ENCODE measurements around the gene CRYBA1. TPM values are rescaled to one million over a fixed set of nuclear protein-coding genes. Genes with fewer than 3 reads are reported as not detected.

Gene CRYBA1
- total RNA-seq, 4 donors from 2014 or later, result not detected

DNA sequence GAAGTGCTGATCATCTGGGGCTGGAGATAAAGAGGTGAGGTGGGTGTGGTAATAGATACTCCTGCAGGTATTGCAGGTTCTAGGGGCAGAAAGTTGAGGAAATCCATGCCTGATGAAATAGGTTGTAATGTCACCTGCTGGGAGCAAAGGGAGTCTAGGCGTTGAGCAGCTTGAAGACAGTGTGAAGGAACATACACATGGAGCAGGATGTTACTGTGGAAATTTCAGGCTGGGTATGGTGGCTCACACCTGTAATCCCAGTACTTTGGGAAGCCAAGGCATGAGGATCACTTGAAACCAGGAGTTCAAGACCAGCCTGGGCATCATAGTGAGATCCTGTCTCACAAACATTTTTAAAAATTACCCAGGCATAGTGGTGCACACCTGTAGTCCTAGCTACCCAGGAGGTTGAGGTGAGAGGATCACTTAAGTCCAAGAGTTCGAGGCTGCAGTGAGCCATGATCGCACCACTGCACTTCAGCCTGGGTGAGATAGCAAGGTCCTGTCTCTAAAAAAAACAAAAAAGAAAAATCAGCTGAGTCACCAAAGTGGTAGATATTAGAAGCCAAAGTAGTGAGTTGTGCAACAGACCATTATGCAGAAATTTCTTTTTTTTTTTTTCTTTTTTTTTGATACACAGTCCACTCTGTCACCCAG is 9.1 kb upstream of the CRYBA1 start:
- Histone ChIP-seq H3K9me3 (no peaks in the 10 kb centered on the region), H3K4me1 (peaks cover 0 to 11% (median 10%) of the 10 kb centered on the region in 3 donors), H3K4me3 (no peak overlapping the region), H3K27ac (no peak overlapping the region), H3K36me3 (no peaks in the 10 kb centered on the region), H3K27me3 (no peaks in the 10 kb centered on the region)
- WGBS, 2 donors (ENCODE audit: low coverage in 1 of 2), result 81 to 83% methylated on average over 1 to 3 of the region's 3 CpGs
- TF ChIP-seq, protein P1, sequence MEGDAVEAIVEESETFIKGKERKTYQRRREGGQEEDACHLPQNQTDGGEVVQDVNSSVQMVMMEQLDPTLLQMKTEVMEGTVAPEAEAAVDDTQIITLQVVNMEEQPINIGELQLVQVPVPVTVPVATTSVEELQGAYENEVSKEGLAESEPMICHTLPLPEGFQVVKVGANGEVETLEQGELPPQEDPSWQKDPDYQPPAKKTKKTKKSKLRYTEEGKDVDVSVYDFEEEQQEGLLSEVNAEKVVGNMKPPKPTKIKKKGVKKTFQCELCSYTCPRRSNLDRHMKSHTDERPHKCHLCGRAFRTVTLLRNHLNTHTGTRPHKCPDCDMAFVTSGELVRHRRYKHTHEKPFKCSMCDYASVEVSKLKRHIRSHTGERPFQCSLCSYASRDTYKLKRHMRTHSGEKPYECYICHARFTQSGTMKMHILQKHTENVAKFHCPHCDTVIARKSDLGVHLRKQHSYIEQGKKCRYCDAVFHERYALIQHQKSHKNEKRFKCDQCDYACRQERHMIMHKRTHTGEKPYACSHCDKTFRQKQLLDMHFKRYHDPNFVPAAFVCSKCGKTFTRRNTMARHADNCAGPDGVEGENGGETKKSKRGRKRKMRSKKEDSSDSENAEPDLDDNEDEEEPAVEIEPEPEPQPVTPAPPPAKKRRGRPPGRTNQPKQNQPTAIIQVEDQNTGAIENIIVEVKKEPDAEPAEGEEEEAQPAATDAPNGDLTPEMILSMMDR (IDR thresholded peaks at IDR 0.05), result no peak
- TF ChIP-seq EP300 (IDR thresholded peaks at IDR 0.05), result no peak
- no peak for TF ChIP-seq POLR2AphosphoS5 (IDR thresholded peaks at IDR 0.05)
- no peak for TF ChIP-seq POLR2A (IDR thresholded peaks at IDR 0.05)
- no peak for ATAC-seq

DNA sequence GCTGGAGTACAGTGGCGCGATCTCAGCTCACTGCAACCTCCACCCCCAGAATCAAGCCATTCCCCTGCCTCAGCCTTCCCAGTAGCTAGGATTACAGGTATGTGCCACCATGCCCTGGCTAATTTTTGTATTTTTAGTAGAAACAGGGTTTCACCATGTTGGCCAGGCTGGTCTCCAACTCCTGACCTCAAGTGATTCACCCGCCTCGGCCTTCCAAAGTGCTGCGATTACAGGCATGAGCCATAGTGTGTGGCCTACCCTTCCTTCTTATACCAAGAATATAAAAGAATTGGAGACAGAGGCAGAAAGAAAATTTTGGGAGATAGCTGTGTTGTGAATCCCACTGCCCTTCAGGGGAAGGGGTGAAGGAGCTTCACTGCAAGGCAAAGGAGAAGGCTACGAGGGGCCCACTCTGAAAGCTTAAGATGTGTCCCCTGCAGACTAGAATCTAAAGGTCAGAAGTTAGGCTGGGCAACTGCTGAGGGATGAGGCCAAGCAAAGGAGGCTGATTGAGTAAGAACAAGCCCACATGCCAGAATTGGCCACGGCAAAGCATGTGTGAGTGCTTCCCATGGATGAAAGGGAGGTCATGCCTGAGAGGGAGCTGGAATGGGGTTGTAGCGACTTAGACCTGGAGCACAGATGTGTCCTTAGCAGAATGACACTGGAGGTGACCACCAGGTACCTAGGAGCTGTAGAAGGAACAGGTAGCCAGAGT is 8.4 kb upstream of the CRYBA1 start:
- H3K27ac ChIP-seq, result no peak overlapping the region
- no peak overlapping the region for H3K4me3 ChIP-seq
- ATAC-seq, result no peak
- no peaks in the 10 kb centered on the region for H3K9me3 ChIP-seq
- H3K4me1 ChIP-seq, result peaks cover 0 to 11% (median 10%) of the 10 kb centered on the region in 3 donors
- no peaks in the 10 kb centered on the region for H3K36me3 ChIP-seq
- WGBS, 2 donors (ENCODE audit: low coverage in 1 of 2), result 90 to 92% methylated on average over 4 to 6 of the region's 8 CpGs
- TF ChIP-seq EP300 (IDR thresholded peaks at IDR 0.05) (no peak), POLR2AphosphoS5 (IDR thresholded peaks at IDR 0.05) (no peak), POLR2A (IDR thresholded peaks at IDR 0.05) (no peak)
- TF ChIP-seq, protein P1 (IDR thresholded peaks at IDR 0.05), result no peak
- H3K27me3 ChIP-seq, result no peaks in the 10 kb centered on the region

DNA sequence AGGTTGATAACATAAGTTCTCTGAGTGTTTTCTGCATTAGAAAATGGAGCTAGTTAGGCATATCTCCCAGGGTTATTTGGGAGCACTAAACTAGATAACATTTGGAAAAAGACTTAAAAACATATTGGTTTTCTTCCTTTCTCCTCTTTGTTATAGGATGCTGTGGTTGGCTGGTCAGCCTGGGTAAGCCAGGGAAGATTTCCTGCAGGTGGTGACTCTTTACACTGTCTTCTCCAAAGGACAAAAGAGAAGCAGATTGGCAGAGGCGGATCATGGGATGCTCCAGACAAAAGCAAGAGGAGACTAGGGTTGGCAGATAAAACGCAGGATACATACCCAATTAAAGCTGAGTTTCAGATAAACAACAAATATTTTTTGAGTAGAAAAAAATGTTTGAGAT is 6.2 kb upstream of the CRYBA1 start:
- no peaks in the 10 kb centered on the region for H3K27me3 ChIP-seq
- ATAC-seq, result no peak
- H3K27ac ChIP-seq, result peak overlapping the region in 3 of 4 donors; percentile 24 to 72 (median 50)
- whole genome bisulfite sequencing, 2 donors (ENCODE audit: low coverage in 1 of 2), result 45 to 64% methylated on average over 2 of the region's 2 CpGs
- TF ChIP-seq, protein P1 (IDR thresholded peaks at IDR 0.05), result no peak
- TF ChIP-seq POLR2A (IDR thresholded peaks at IDR 0.05) (no peak), EP300 (IDR thresholded peaks at IDR 0.05) (no peak), POLR2AphosphoS5 (IDR thresholded peaks at IDR 0.05) (no peak)
- H3K4me1 ChIP-seq, result peaks cover 0 to 11% (median 10%) of the 10 kb centered on the region in 3 donors
- no peaks in the 10 kb centered on the region for H3K9me3 ChIP-seq
- no peak overlapping the region for H3K4me3 ChIP-seq
- no peaks in the 10 kb centered on the region for H3K36me3 ChIP-seq

DNA sequence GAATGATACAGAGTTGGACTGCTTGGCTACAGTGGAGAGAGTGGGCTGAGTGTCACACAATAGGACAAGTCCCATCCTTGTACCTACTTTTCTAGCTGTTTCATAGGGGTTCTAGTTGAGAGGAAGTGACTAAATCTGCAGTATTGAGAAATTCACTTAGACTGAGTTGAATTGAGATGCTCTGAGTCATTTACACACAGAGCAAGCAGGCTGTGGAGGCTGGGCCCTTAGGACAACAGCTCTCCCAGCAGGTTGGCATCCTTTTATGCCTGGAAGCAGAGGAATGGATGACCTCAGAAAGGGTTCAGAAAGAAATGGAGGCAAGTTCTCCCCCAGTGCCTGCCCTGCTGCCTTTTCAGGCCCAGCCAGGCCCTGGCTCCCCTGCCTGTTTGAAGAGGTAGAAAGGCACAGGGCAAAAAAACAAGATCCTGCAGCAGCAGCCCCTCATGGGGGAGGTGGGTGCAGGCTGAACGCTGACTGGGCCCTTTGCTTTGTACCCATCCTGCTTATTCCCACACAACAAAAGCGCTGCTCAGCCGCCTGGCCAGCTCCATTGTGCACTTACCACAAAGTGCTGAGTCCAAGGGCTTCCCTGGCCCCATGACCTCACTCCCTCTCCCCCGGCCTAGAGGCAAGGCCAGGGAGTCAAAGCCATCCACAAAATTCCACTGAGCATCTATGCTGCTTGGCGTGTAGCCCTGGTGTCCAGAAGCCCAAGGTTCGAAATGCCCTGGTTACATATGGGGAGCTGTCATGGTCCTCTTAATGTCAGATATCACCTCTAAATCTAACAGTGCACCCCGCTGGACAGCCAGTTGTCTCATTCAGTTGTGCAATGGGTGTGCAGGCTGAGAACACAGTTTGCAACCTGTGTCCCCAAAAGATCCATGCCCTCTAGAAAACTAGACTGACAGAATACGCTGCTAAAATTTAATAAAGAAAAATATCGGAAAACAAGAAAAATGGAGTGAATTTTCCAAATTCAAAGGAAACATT is 5.4 kb upstream of the CRYBA1 start:
- Histone ChIP-seq H3K9me3 (no peaks in the 10 kb centered on the region), H3K36me3 (no peaks in the 10 kb centered on the region), H3K4me3 (no peak overlapping the region), H3K27ac (peak overlapping the region in 3 of 4 donors; percentile 24 to 72 (median 50)), H3K4me1 (peaks cover 0 to 11% (median 10%) of the 10 kb centered on the region in 3 donors), H3K27me3 (no peaks in the 10 kb centered on the region)
- TF ChIP-seq EP300 (IDR thresholded peaks at IDR 0.05) (no peak), POLR2AphosphoS5 (IDR thresholded peaks at IDR 0.05) (peak; percentile 45)
- ATAC-seq, result peak; percentile 94
- WGBS, 2 donors (ENCODE audit: low coverage in 1 of 2), result 58 to 93% methylated on average over 2 to 7 of the region's 9 CpGs

DNA sequence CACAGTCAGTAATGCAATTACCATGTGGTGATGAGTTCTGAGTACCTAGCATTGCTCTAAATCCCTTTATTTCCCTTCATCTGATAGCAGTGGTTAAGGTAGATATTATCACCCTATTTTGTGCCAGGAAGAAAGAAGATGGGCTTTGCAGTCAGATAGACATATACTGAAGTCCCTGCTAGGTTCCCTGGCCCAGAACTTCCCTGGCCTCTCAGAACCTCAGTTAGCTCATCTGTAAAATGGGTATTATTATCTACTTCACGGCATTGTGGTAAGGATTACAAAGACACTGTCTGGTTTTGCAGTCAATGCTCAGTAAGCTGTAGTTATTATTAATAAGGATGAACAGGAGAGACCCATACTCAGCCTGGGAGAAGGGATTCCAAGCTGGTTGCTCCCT is 4.6 kb upstream of the CRYBA1 start:
- peaks cover 0 to 11% (median 10%) of the 10 kb centered on the region in 3 donors for H3K4me1 ChIP-seq
- no peak overlapping the region for H3K4me3 ChIP-seq
- H3K36me3 ChIP-seq, result no peaks in the 10 kb centered on the region
- WGBS, 2 donors (ENCODE audit: low coverage in 1 of 2), result 100% methylated on average over 1 of the region's 1 CpG; no CpG with 5 or more reads in 1 of the 2 donors
- no peak for ATAC-seq
- H3K9me3 ChIP-seq, result no peaks in the 10 kb centered on the region
- TF ChIP-seq EP300 (IDR thresholded peaks at IDR 0.05) (no peak), POLR2AphosphoS5 (IDR thresholded peaks at IDR 0.05) (no peak), POLR2A (IDR thresholded peaks at IDR 0.05) (no peak)
- TF ChIP-seq, protein P1 (IDR thresholded peaks at IDR 0.05), result no peak
- no peaks in the 10 kb centered on the region for H3K27me3 ChIP-seq
- H3K27ac ChIP-seq, result no peak overlapping the region

Measured in gastroesophageal sphincter (tissue), 4 donors.